GM21529 (cell line): ENCODE measurements around the gene GJA1.

Experiments used
- ATAC-seq: cut with Tn5 transposase; IDR thresholded peaks from one replicate; pipeline ENCODE4 v1.9.1; 2021; ENCODE audit not compliant: unreplicated experiment

Gene GJA1

DNA sequence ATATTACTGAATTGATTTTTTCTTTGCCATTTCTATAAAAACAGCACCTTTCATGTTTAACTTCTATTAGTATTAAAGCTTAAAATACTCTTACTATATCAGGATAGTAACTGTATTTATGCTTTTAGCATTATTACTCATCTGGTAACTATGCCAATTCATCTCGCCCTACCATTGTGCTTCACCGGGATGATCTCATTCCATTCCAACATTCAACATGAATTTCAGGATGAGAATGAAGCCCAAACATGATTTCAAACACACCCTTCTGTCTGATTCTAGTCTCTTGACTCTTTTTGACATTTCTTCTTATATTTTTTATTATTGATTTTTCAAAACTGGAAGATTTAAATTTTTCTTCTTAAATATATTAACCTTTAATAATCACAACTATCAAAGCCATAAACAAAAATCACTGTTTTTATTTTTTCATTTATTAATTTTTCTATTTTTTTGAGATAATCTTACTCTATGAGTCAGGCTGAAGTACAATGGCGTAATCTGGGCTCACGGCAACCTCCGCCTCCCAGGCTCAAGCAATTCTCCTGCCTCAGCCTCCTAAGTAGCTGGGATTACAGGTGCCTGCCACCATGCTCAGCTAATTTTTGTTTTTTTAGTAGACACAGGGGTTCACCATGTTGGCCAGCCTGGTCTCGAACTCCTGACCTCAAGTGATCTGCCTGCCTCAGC lies 46.7 kb downstream of the GJA1 start:
- no peak for ATAC-seq

DNA sequence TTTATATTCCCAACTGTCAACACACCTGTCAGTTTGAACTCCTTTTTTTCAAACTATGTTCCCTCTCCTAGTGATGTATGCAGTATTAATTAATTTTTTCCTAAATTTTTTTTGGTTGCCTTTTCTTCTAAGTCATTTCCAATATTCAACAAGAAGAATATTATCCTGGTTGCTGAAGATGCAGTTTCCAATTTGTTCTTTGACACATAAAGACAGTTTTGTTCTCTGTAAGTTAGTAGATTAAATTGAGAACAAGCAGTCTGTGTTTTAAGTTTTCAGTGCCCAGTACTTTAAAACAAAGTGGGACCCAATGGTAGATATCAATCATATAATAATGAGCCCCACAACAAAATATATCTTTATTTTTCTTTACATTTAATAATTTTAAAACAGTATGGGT lies 47.3 kb downstream of the GJA1 start:
- no peak for ATAC-seq

DNA sequence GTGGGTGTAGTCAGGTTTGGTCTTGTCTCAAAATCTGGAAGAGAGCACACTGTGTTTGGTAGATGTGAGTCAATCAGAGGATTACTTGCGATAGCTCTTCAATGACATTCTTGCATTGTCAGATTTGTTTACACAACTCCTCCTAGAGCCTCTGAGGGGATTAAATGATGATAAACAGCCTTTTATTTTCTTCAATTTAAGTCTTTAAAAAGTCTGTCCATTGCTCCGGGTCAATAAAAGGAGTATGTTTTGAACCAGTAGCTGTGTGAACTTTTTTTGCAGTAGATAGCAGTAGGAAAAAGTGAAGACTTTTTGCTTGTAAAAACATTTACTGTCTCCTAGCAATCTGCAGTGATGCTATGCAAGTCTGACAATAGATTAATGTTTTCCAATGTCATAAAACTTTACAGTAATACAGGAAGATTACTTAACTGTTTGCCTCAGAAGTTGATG lies 49.9 kb downstream of the GJA1 start:
- ATAC-seq, result no peak

- no peak for ATAC-seq
Observed at GRCh38 chr6:121491576-121491975, 56.1 kb downstream of the GJA1 start.

- no peak for ATAC-seq
Observed at GRCh38 chr6:121492536-121492935, 57.1 kb downstream of the GJA1 start.

DNA sequence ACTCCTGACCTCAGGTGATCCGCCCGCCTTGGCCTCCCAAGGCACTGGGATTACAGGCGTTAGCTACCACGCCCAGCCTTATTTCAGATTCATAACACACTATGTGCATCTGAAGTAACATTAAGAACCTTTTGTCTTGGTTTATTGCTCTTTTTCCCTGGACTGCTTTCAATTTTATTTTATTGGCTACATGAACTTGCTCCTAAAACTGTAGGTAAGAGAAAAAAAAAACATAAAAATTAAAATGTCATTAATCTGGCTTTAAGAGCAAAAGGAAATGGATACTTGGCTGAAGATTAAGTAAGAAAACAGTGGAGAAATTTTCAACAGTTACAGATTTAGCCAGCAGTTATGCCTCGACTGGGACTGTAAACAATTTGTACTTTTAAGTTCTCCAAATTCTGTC lies 62.5 kb downstream of the GJA1 start:
- ATAC-seq, result no peak

GRCh38 chr6:121498481-121499276 lies 63.2 kb downstream of the GJA1 start:
- no peak for ATAC-seq
